Ishikawa (cell line): ENCODE data around the gene COX17.

Experiments
- CEBPB ChIP-seq: IDR thresholded peaks from 2 replicates; pipeline ENCODE4 v1.6.1; 2012
- CREB1 ChIP-seq: IDR thresholded peaks from 2 replicates; pipeline ENCODE4 v1.6.1; 2012; ENCODE audit warnings: low read depth
- EGR1 ChIP-seq: IDR thresholded peaks from 2 replicates; pipeline ENCODE4 v1.6.1; 2012
- EP300 ChIP-seq: IDR thresholded peaks from 2 replicates; pipeline ENCODE4 v1.6.1; 2012; ENCODE audit warnings: borderline replicate concordance
- FOXM1 ChIP-seq: IDR thresholded peaks from 2 replicates; pipeline ENCODE4 v1.6.1; 2012; ENCODE audit warnings: low read depth, borderline replicate concordance
- MAX ChIP-seq: IDR thresholded peaks from 2 replicates; pipeline ENCODE4 v1.6.1; 2012
- NFIC ChIP-seq: IDR thresholded peaks from 2 replicates; pipeline ENCODE4 v1.6.1; 2012
- RAD21 ChIP-seq: IDR thresholded peaks from 2 replicates; pipeline ENCODE4 v1.6.1; 2012; ENCODE audit warnings: low read depth
- REST ChIP-seq: IDR thresholded peaks from 2 replicates; pipeline ENCODE4 v1.6.1; 2012; ENCODE audit warnings: low read depth, mild to moderate bottlenecking
- TAF1 ChIP-seq: IDR thresholded peaks from 2 replicates; pipeline ENCODE4 v1.6.1; 2012; ENCODE audit warnings: low read depth, mild to moderate bottlenecking
- TCF12 ChIP-seq: IDR thresholded peaks from 2 replicates; pipeline ENCODE4 v1.6.1; 2012; ENCODE audit warnings: low read depth
- TEAD4 ChIP-seq: IDR thresholded peaks from 2 replicates; pipeline ENCODE4 v1.6.1; 2012
- USF1 ChIP-seq: IDR thresholded peaks from 2 replicates; pipeline ENCODE4 v1.6.1; 2012
- YY1 ChIP-seq: IDR thresholded peaks from 2 replicates; pipeline ENCODE4 v1.6.1; 2012; ENCODE audit warnings: low read depth
- ZBTB7A ChIP-seq: IDR thresholded peaks from 2 replicates; pipeline ENCODE4 v1.6.1; 2012; ENCODE audit warnings: low read depth

Gene COX17

GRCh38 chr3:119647171-119647570 lies 30.0 kb downstream of the COX17 start:
- no peak for TF ChIP-seq RAD21
- no peak for TF ChIP-seq REST
- no peak for TF ChIP-seq TCF12
- no peak for TF ChIP-seq CEBPB
- TF ChIP-seq EGR1 = no peak
- TF ChIP-seq TAF1 = no peak
- no peak for TF ChIP-seq TEAD4
- no peak for TF ChIP-seq ZBTB7A
- TF ChIP-seq MAX = no peak
- TF ChIP-seq YY1 = no peak
- TF ChIP-seq EP300 = no peak
- no peak for TF ChIP-seq USF1
- no peak for TF ChIP-seq CREB1
- TF ChIP-seq FOXM1 = no peak

GRCh38 chr3:119645813-119646212 lies 31.4 kb downstream of the COX17 start:
- TF ChIP-seq NFIC (no peak), YY1 (no peak), EP300 (no peak), USF1 (no peak)

- TF ChIP-seq MAX (no peak), YY1 (no peak), TEAD4 (no peak), RAD21 (no peak)
Observed at GRCh38 chr3:119644481-119644880, 32.7 kb downstream of the COX17 start.

- TF ChIP-seq REST = no peak
- TF ChIP-seq CEBPB = no peak
- no peak for TF ChIP-seq TEAD4
- no peak for TF ChIP-seq NFIC
- no peak for TF ChIP-seq EGR1
Observed at GRCh38 chr3:119643528-119643927, 33.7 kb downstream of the COX17 start.

- TF ChIP-seq TCF12 (no peak), CEBPB (no peak), RAD21 (no peak), TEAD4 (no peak), EGR1 (no peak), REST (no peak), FOXM1 (no peak), NFIC (no peak), MAX (no peak)
Observed at GRCh38 chr3:119642746-119643473, 34.3 kb downstream of the COX17 start.
